ENCODE results near the gene RPTOR.

RPTOR gene

GRCh38 chr17:80986816-80987475 lies 442.3 kb downstream of the RPTOR start:
- DNase-seq (ENCODE audit: low read depth in 1 of 2, low spot score in 1 of 2): peak; percentile 39 to 73
- Histone ChIP-seq H3K27ac (replicated peaks) (peak overlapping the region; percentile 48), H3K4me3 (replicated peaks; ENCODE audit: insufficient read depth, low read length) (no peak overlapping the region), H3K27me3 (ENCODE audit: insufficient read depth, poor library complexity, severe bottlenecking) (no peaks in the 10 kb centered on the region)
- TF ChIP-seq REST (IDR thresholded peaks at IDR 0.05; ENCODE audit: insufficient replicate concordance, low read depth) (peak; percentile 20), SPI1 (IDR thresholded peaks at IDR 0.05; ENCODE audit: borderline replicate concordance, low read depth) (no peak; the same call in 1 of the 2 replicates), CTCF (IDR thresholded peaks at IDR 0.05; ENCODE audit: insufficient read depth, low read length) (no peak), POLR2AphosphoS5 (IDR thresholded peaks at IDR 0.05; ENCODE audit: low read depth) (peak; percentile 40; the same call in 1 of the 2 replicates), GABPA (IDR thresholded peaks at IDR 0.05; ENCODE audit: low read depth) (no peak)

- H3K27me3 ChIP-seq (ENCODE audit: insufficient read depth, poor library complexity, severe bottlenecking): no peaks in the 10 kb centered on the region
- DNase-seq (ENCODE audit: low read depth in 1 of 2, low spot score in 1 of 2): no peak
- no peak overlapping the region for H3K27ac ChIP-seq (replicated peaks)
- H3K4me3 ChIP-seq (replicated peaks; ENCODE audit: insufficient read depth, low read length): no peak overlapping the region
- TF ChIP-seq CTCF (IDR thresholded peaks at IDR 0.05; ENCODE audit: insufficient read depth, low read length) (no peak), REST (IDR thresholded peaks at IDR 0.05; ENCODE audit: insufficient replicate concordance, low read depth) (no peak), GABPA (IDR thresholded peaks at IDR 0.05; ENCODE audit: low read depth) (no peak), POLR2AphosphoS5 (IDR thresholded peaks at IDR 0.05; ENCODE audit: low read depth) (no peak), SPI1 (IDR thresholded peaks at IDR 0.05; ENCODE audit: borderline replicate concordance, low read depth) (no peak)
Measured at GRCh38 chr17:80987941-80988461, 443.4 kb downstream of the RPTOR start.

- no peak overlapping the region for H3K4me3 ChIP-seq (replicated peaks; ENCODE audit: insufficient read depth, low read length)
- TF ChIP-seq CTCF (IDR thresholded peaks at IDR 0.05; ENCODE audit: insufficient read depth, low read length) (no peak), POLR2AphosphoS5 (IDR thresholded peaks at IDR 0.05; ENCODE audit: low read depth) (no peak), REST (IDR thresholded peaks at IDR 0.05; ENCODE audit: insufficient replicate concordance, low read depth) (no peak), SPI1 (IDR thresholded peaks at IDR 0.05; ENCODE audit: borderline replicate concordance, low read depth) (no peak)
- DNase-seq (ENCODE audit: low read depth in 1 of 2, low spot score in 1 of 2): no peak
- H3K27me3 ChIP-seq (ENCODE audit: insufficient read depth, poor library complexity, severe bottlenecking): no peaks in the 10 kb centered on the region
- no peak overlapping the region for H3K27ac ChIP-seq (replicated peaks)
Measured at GRCh38 chr17:80989586-80989913, 444.9 kb downstream of the RPTOR start.
